Measurements from ENCODE around the gene NRAS. TPM values are rescaled to one million over a fixed set of nuclear protein-coding genes. Genes with fewer than 3 reads are reported as not detected.

Gene NRAS
- total RNA-seq (31.9 and 34.4 TPM in 2 replicates), polyA plus RNA-seq (29.2 and 30.0 TPM in 2 replicates)

DNA sequence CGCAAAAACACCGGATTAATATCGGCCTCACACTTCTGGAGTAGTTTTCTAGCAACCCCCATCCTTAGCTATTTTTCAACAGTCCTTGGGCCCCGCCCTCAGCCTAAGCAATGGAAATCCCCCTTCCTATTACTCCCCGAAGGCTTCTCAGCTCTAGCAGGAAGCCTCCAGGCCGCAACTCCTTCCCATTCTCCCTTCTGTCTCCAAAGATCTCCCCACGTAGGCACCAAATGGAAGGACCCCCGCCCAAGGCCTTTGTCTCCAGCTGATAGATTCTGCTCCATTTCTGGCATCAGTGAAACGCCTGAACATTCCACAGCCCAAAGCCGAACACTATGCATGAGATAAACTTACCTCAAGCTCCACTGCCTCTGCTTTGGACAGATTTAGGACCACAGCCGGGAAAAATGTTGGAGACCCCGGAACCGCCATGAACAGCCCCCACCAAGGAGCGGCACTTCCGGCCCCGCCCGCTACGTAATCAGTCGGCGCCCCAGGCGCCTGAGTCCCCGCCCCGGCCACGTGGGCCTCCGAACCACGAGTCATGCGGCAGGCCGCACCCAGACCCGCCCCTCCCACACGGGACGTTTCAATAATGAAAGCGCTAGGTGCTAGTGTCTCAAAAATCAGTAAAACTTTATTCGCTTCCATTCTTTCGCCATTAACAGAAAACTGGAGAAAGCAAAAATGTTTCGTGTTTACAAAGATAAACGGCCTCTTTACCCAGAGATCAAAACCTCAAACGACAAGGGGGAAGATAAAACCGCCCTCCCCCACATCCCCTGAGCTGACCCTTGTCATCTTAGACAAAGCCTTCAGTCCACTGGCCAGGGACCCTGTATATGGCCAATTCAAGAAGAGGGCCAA lies at the start of gene NRAS:
NRAS (minus strand) TSS at position 468 of the 867 bp plus-strand sequence. CDS start 611 bp downstream, outside the sequence.
- DNase-seq (ENCODE audit: low read depth in 1 of 2, low spot score in 1 of 2): peak; percentile 95 to 96
- Histone ChIP-seq H3K27ac (peak within 1 kb of the TSS; percentile 93), H3K9me3 (ENCODE audit: low read depth) (no peaks in the 10 kb centered on the region), H3K4me3 (peak within 1 kb of the TSS; percentile 97), H3K4me1 (ENCODE audit: low read depth) (peaks cover 4% of the 10 kb centered on the region), H3K27me3 (no peaks in the 10 kb centered on the region), H3K36me3 (peaks cover 51% of the 10 kb centered on the region)
- TF ChIP-seq, protein P1, sequence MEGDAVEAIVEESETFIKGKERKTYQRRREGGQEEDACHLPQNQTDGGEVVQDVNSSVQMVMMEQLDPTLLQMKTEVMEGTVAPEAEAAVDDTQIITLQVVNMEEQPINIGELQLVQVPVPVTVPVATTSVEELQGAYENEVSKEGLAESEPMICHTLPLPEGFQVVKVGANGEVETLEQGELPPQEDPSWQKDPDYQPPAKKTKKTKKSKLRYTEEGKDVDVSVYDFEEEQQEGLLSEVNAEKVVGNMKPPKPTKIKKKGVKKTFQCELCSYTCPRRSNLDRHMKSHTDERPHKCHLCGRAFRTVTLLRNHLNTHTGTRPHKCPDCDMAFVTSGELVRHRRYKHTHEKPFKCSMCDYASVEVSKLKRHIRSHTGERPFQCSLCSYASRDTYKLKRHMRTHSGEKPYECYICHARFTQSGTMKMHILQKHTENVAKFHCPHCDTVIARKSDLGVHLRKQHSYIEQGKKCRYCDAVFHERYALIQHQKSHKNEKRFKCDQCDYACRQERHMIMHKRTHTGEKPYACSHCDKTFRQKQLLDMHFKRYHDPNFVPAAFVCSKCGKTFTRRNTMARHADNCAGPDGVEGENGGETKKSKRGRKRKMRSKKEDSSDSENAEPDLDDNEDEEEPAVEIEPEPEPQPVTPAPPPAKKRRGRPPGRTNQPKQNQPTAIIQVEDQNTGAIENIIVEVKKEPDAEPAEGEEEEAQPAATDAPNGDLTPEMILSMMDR (IDR thresholded peaks at IDR 0.05; ENCODE audit: low read depth, low read length): no peak

DNA sequence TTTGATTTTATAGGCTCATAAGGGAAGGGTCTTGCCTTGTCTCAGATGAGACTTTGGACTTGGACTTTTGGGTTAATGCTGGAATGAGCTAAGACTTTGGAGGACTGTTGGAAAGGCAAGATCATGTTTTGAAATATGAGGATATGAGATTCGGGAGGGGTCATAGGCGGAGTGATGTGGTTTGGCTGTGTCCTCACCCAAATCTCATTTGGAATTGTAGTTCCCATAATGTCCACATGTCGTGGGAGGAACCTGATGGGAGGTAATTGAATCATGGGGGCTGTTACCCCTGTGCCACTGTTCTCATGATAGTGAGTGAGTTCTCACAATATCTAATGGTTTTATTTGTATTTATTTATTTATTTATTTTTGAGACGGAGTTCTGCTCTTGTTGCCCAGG lies 48.1 kb upstream of the NRAS start:
- Histone ChIP-seq H3K27ac (no peak overlapping the region), H3K4me3 (no peak overlapping the region), H3K9me3 (ENCODE audit: low read depth) (no peaks in the 10 kb centered on the region), H3K36me3 (peaks cover under 1% of the 10 kb centered on the region), H3K27me3 (no peaks in the 10 kb centered on the region), H3K4me1 (ENCODE audit: low read depth) (no peaks in the 10 kb centered on the region)
- TF ChIP-seq, protein P1 (IDR thresholded peaks at IDR 0.05; ENCODE audit: low read depth, low read length): no peak
- DNase-seq (ENCODE audit: low read depth in 1 of 2, low spot score in 1 of 2): no peak

DNA sequence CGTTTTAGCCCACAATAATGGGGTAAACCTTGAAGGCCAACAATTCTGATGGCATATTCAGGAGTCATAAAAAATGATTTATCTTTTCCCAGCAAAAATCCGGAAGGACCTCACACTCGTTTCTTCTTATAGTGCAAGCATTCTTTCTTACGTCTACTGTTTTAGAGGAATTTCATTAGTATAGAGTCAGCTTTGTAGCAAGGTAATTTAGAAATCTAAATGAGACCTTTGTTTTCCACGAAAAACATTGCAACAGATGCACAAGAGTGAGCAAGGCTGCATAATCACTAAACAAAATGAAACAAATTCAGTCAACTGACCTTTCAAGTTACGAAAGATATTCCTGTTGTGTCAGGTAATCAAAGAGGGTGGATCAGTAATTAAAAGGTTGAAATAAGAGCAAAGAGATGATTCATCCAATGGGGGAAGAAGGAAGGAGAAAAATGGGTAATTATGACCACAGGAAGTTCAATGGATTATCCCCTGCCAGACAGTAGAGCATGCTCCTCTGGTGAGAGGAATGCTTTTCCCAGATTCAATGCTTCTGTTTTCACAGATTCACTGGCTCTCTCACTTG lies 41.8 kb upstream of the NRAS start:
- H3K4me1 ChIP-seq (ENCODE audit: low read depth): peaks cover 19% of the 10 kb centered on the region
- peak overlapping the region; percentile 99 for H3K4me3 ChIP-seq
- no peaks in the 10 kb centered on the region for H3K27me3 ChIP-seq
- TF ChIP-seq, protein P1 (IDR thresholded peaks at IDR 0.05; ENCODE audit: low read depth, low read length): no peak
- peak overlapping the region; percentile 100 for H3K27ac ChIP-seq
- H3K36me3 ChIP-seq: no peaks in the 10 kb centered on the region
- peak in 1 of 2 donors; percentile 23 for DNase-seq (ENCODE audit: low read depth in 1 of 2, low spot score in 1 of 2)
- H3K9me3 ChIP-seq (ENCODE audit: low read depth): no peaks in the 10 kb centered on the region

DNA sequence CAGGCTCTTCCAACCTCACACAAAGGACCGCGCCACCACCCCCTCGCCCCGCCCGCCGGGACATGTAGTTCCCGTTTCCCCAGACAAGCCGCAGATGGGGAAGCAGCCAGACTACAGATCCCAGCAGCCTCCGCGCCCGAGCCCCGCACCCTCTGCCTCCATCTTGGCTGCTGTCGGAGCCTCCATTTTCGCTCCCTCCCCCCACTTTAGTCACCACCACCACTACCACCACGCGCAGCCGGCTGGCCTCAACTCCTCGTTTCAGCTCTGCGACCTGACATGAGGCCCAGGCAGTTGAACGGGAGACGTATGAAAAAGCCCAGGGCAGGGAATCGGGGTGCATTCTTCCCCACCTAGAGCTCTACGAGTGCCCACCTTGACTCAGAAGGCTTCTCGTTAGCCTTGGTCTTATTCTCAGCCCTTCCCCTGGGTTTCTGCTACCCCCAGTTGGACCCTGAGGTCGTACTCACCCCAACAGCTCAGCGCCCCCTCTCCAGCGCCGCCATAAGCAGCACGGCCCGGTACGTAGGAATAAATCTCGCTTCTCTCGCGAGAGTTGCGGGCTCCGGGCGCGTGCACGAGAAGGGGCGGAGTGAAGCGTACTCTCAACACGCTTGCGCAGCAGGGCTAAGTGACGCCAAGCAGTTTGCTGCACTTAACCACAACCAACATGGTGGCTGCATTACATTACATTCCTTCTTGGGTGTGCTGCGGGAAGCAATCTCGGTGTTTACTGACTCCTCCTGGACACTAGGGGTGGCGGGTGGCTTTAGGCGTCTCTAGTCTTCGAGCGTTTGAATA lies 41.1 kb upstream of the NRAS start, which contains the start of gene CSDE1:
CSDE1 (minus strand) TSS at position 530 of the 801 bp plus-strand sequence. CDS start 18,094 bp downstream, outside the sequence.
- Histone ChIP-seq H3K36me3 (no peaks in the 10 kb centered on the region), H3K27me3 (no peaks in the 10 kb centered on the region), H3K27ac (peak within 1 kb of the TSS; percentile 100), H3K4me1 (ENCODE audit: low read depth) (peaks cover 26% of the 10 kb centered on the region), H3K4me3 (peak within 1 kb of the TSS; percentile 99), H3K9me3 (ENCODE audit: low read depth) (no peaks in the 10 kb centered on the region)
- TF ChIP-seq, protein P1 (IDR thresholded peaks at IDR 0.05; ENCODE audit: low read depth, low read length): peak; percentile 58
- peak; percentile 99 for DNase-seq (ENCODE audit: low read depth in 1 of 2, low spot score in 1 of 2)

DNA sequence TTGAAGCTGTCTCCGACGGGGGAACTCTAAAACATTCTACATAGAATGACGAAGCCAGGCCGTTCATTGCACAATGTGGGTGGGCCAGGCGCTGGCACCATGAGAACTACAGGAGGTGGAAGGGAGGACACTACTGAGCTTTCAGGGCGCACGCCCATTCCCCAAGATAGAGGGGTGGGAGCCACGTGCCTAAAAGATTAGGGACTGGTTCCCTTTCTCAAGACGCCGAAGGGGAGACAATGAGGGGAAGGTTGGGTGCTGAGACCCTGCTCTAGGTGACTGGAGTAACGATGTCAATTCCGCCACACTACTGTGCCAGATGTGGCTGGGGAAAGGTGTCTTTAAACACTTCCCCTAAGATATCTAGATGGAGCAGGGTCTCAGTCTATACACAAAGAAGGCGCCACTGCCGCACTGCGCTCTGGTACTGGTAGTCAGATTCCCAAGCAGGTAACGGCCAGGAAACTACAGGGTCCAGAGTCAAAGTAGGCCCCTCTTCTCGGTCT lies 40.4 kb upstream of the NRAS start:
- Histone ChIP-seq H3K27me3 (no peaks in the 10 kb centered on the region), H3K4me1 (ENCODE audit: low read depth) (peaks cover 31% of the 10 kb centered on the region), H3K9me3 (ENCODE audit: low read depth) (no peaks in the 10 kb centered on the region), H3K27ac (peak overlapping the region; percentile 100), H3K36me3 (no peaks in the 10 kb centered on the region), H3K4me3 (peak overlapping the region; percentile 99)
- peak; percentile 24 to 68 for DNase-seq (ENCODE audit: low read depth in 1 of 2, low spot score in 1 of 2)
- TF ChIP-seq, protein P1 (IDR thresholded peaks at IDR 0.05; ENCODE audit: low read depth, low read length): no peak

Measured in cardiac muscle cell (in vitro differentiated cells and primary cell).